ENCODE measurements around the gene SIK2.

GRCh38 chr11:111739299-111739698 lies 137.1 kb downstream of the SIK2 start:
- TF ChIP-seq, protein P1, sequence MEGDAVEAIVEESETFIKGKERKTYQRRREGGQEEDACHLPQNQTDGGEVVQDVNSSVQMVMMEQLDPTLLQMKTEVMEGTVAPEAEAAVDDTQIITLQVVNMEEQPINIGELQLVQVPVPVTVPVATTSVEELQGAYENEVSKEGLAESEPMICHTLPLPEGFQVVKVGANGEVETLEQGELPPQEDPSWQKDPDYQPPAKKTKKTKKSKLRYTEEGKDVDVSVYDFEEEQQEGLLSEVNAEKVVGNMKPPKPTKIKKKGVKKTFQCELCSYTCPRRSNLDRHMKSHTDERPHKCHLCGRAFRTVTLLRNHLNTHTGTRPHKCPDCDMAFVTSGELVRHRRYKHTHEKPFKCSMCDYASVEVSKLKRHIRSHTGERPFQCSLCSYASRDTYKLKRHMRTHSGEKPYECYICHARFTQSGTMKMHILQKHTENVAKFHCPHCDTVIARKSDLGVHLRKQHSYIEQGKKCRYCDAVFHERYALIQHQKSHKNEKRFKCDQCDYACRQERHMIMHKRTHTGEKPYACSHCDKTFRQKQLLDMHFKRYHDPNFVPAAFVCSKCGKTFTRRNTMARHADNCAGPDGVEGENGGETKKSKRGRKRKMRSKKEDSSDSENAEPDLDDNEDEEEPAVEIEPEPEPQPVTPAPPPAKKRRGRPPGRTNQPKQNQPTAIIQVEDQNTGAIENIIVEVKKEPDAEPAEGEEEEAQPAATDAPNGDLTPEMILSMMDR (IDR thresholded peaks at IDR 0.05) = no peak
- no peak for TF ChIP-seq POLR2A (IDR thresholded peaks at IDR 0.05)
